Dendritic cell treated with granulocyte-macrophage colony-stimulating factor and Interleukin-4, amounts not matched to agents 40 ng/mL and 50 ng/mL, for 4 days (primary cell): ENCODE results near the gene NEFH.
"Not testable (repeated sequence)": the region's sequence is repeated elsewhere in the genome, so short reads cannot be mapped to it uniquely, and the experiment has no call there.

ENCODE experiments used
- H3K27ac Mint-ChIP-seq: one replicate; pipeline ENCODE4 v1.8.0; 2022; ENCODE audit warnings: mild to moderate bottlenecking, mixed read lengths
- H3K27me3 Mint-ChIP-seq: one replicate; pipeline ENCODE4 v1.8.0; 2022; ENCODE audit warnings: mild to moderate bottlenecking, mixed read lengths
- H3K36me3 Mint-ChIP-seq: one replicate; pipeline ENCODE4 v1.8.0; 2022; ENCODE audit warnings: low read depth, mixed read lengths
- H3K4me1 Mint-ChIP-seq: one replicate; pipeline ENCODE4 v1.8.0; 2022; ENCODE audit warnings: low read depth, mixed read lengths
- H3K4me3 Mint-ChIP-seq: one replicate; pipeline ENCODE4 v1.8.0; 2022; ENCODE audit warnings: mild to moderate bottlenecking, moderate library complexity, mixed read lengths
- H3K9me3 Mint-ChIP-seq: one replicate; pipeline ENCODE4 v1.8.0; 2022; ENCODE audit warnings: mixed read lengths
- intact Hi-C: fragments of 100-400 bp; cut with micrococcal nuclease; formaldehyde crosslinking; loops from one replicate; pipeline ENCODE4 v1.15.0; 2022

Gene NEFH

DNA sequence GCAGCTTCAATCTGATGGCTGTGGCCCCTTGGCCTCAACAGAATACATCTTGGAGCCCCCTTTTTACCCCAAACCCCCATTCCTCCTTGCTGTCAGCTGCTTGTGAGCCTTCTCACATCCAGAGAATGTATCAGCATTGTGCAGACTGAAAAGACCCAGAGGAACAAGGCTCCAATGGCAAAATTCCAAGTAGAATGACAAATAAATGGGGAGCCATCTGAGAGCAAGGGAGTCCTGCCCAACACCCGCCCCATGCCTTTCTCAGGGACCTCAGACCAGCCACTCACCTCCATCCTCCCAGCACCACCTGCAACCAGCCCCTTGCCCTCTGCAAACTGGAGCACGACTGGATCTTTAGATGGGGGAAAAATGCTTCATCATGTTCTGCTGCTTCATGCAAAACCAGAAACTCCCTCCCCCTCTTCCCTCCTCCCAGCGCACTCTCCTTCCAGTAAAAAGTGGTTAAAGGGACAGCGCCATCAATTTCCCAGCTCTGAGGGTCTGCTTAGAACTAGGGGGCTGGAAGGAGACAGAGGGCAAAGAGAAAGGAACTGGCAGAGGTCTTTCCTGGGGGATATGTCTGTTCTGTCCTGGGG is 2.2 kb upstream of the NEFH start:
- H3K4me3 Mint-ChIP-seq = peak overlapping the region; percentile 59
- H3K9me3 Mint-ChIP-seq = no peaks in the 10 kb centered on the region
- peaks cover 72% of the 10 kb centered on the region for H3K27me3 Mint-ChIP-seq
- peaks cover 38% of the 10 kb centered on the region for H3K4me1 Mint-ChIP-seq
- H3K36me3 Mint-ChIP-seq = no peaks in the 10 kb centered on the region
- intact Hi-C loops = loop anchor here (5.0 kb wide), 1 partner anchor 91 kb away; the partner anchor contains the start of gene AP1B1
- H3K27ac Mint-ChIP-seq = peak overlapping the region; percentile 7

DNA sequence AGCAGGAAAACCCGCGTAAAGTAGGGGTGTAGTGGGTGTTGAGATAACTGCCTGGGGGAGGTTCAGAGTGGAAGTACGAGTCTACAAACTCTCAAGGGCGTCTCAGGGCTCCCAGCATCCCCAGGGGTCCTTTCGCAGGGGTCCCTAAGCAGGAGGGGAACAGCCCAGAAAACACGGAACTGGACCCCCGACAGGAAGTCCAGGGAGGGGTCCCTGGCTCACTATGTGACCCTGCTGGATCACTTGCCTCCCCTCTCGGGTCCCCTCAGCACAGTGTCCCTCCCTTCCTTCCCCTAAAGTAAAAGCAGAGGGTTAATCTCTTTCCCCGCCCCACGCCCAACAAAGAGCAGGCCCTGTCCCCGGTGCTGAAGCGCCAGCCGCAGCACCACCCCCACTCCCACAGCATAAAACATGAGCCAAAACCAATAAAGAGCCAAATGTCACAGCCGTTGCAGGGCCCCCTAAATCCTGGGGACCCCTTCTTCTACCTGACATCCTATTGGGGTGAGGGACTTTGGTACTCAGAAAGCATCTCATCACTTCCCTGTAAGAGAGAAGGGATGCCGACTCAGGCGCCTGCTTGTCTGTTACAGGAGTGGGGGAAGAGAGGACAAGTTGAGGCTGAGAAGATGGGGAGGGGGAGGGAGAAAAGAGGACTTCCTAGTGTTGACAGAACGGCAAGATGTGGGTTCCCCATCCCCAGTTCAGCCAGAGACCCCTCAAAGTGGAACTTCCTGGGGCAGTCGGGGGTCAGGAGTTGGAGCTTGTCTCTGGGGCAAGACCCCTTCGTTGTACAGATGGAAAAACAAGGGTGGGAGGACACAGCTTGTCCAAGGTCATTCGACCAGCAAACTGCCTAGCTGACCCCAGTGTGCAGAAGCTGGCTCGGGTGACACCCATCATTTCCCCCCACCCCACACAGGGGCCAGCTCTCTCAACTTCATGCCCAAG is 1.4 kb upstream of the NEFH start:
- Mint-ChIP-seq H3K27me3 (peaks cover 74% of the 10 kb centered on the region), H3K27ac (peak overlapping the region; percentile 7)
- intact Hi-C loops = loop anchor here (5.0 kb wide), 1 partner anchor 91 kb away; the partner anchor contains the start of gene AP1B1

DNA sequence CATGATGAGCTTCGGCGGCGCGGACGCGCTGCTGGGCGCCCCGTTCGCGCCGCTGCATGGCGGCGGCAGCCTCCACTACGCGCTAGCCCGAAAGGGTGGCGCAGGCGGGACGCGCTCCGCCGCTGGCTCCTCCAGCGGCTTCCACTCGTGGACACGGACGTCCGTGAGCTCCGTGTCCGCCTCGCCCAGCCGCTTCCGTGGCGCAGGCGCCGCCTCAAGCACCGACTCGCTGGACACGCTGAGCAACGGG is 169 bp downstream of the NEFH start:
- H3K4me3 Mint-ChIP-seq = peak overlapping the region; percentile 62
- peaks cover 38% of the 10 kb centered on the region for H3K4me1 Mint-ChIP-seq
- H3K27ac Mint-ChIP-seq = no peak overlapping the region
- H3K9me3 Mint-ChIP-seq = no peaks in the 10 kb centered on the region
- intact Hi-C loops = no loop called here
- H3K36me3 Mint-ChIP-seq = no peaks in the 10 kb centered on the region
- peaks cover 71% of the 10 kb centered on the region for H3K27me3 Mint-ChIP-seq

More for the DNA sequence above, 1.4 kb upstream of the NEFH start:
- H3K36me3 Mint-ChIP-seq = no peaks in the 10 kb centered on the region
- peaks cover 38% of the 10 kb centered on the region for H3K4me1 Mint-ChIP-seq
- H3K9me3 Mint-ChIP-seq = no peaks in the 10 kb centered on the region
- peak overlapping the region; percentile 59 for H3K4me3 Mint-ChIP-seq

DNA sequence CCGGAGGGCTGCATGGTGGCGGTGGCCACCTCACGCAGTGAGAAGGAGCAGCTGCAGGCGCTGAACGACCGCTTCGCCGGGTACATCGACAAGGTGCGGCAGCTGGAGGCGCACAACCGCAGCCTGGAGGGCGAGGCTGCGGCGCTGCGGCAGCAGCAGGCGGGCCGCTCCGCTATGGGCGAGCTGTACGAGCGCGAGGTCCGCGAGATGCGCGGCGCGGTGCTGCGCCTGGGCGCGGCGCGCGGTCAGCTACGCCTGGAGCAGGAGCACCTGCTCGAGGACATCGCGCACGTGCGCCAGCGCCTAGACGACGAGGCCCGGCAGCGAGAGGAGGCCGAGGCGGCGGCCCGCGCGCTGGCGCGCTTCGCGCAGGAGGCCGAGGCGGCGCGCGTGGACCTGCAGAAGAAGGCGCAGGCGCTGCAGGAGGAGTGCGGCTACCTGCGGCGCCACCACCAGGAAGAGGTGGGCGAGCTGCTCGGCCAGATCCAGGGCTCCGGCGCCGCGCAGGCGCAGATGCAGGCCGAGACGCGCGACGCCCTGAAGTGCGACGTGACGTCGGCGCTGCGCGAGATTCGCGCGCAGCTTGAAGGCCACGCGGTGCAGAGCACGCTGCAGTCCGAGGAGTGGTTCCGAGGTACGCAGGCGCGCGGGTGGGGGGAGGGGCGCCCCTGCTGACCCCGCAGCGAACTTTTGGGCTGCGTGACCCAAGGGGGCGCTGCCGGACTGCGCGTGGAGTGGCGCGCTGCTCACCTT is 670 bp downstream of the NEFH start:
- Mint-ChIP-seq H3K36me3 (no peaks in the 10 kb centered on the region), H3K27ac (peak overlapping the region; percentile 42), H3K27me3 (peaks cover 67% of the 10 kb centered on the region), H3K4me1 (peaks cover 38% of the 10 kb centered on the region), H3K4me3 (peak overlapping the region; percentile 62), H3K9me3 (no peaks in the 10 kb centered on the region)
- intact Hi-C loops = no loop called here

DNA sequence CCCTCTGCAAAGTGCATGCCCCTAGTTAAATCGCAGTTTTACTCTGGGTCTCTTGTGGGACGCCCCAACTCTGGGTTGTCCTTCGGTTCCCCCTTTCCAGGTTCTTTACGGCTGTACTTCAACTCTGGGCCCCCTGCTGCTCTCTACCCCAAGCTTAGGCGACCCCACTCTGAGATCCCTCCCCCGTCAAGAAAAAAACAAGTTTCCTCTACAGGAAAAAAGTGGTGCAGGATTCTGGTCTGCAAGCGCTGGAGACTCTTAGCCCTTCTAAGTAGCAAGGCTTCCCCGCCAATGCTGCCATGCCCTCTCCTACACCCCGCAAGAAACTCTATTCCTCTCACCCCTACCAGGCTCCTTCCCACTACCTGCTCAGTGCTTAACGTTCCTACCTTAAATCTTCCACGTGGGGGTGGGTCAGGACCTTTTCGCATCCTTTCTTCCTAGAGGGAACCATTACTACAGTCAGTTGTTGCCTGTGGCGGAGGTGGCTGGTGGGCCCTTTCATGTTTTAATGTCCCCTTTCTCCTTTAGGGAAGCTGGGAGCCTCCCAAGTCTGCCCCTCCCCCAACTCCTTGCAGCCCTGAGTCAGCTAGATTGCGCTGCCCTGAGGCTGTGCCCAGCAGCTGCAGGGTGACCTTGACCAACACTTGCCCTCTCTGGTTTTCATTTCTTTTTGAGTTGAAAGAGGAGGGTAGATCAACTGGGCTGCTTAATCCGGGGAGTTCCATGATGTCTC is 1.4 kb downstream of the NEFH start:
- intact Hi-C loops = no loop called here
- peaks cover 60% of the 10 kb centered on the region for H3K27me3 Mint-ChIP-seq
- peaks cover 38% of the 10 kb centered on the region for H3K4me1 Mint-ChIP-seq
- H3K4me3 Mint-ChIP-seq = peak overlapping the region; percentile 62
- peak overlapping the region; percentile 42 for H3K27ac Mint-ChIP-seq
- no peaks in the 10 kb centered on the region for H3K9me3 Mint-ChIP-seq
- H3K36me3 Mint-ChIP-seq = peaks cover 5% of the 10 kb centered on the region

DNA sequence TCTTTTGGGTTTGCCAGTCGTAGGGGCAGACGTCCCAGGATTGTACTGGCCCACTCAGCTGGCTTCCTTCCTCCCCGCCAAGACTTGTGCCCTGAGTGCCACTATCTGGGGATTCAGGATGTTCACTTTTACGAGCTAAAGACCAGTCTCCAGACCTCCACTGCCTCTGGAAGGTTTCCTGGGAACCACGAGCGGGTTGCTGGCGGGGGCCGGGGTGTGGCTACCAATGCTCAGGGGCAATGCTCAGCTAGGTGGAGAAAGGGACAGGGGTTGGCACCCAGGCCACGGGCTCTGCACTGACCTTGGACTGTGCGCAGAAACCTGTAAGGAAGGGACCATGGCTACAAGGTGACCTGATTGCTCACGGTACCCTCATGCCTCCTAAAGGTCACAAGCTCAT is 2.2 kb downstream of the NEFH start:
- Mint-ChIP-seq H3K27ac (peak overlapping the region; percentile 42), H3K36me3 (peaks cover 9% of the 10 kb centered on the region), H3K4me1 (peaks cover 38% of the 10 kb centered on the region), H3K27me3 (peaks cover 56% of the 10 kb centered on the region), H3K9me3 (no peaks in the 10 kb centered on the region), H3K4me3 (no peak overlapping the region)
- intact Hi-C loops = no loop called here

DNA sequence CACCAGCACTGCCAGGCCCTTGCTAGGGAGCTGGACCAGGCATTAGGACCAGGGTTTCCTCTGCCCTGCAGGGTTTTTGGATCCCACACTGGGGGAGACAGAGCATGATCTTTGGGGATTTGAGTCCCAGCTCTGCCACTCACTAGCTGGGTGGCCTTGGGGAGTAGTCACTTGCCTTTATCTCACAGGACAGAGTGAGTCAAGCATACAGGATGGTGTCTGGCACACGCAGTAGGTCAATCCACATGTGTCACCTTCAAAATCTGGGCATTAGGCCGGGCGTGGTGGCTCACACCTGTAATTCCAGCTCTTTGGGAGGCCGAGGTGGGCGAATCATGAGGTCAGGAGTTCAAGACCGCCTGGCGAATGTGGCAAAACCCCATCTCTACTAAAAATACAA is 2.7 kb downstream of the NEFH start:
- Mint-ChIP-seq H3K4me1 (peaks cover 37% of the 10 kb centered on the region), H3K27ac (no peak overlapping the region), H3K9me3 (no peaks in the 10 kb centered on the region), H3K27me3 (peaks cover 53% of the 10 kb centered on the region), H3K36me3 (peaks cover 9% of the 10 kb centered on the region), H3K4me3 (no peak overlapping the region)
- intact Hi-C loops = no loop called here

DNA sequence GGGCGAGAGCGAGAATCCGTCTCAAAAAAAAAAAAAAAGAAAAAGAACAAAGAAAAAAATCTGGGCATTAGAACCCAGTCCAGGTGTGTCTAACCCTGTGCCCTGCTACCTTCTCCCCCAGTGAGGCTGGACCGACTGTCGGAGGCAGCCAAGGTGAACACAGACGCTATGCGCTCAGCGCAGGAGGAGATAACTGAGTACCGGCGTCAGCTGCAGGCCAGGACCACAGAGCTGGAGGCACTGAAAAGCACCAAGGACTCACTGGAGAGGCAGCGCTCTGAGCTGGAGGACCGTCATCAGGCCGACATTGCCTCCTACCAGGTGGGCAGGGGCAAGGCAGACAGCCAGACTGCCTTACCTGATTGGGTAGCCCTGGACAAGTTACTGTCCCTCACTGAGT is 3.2 kb downstream of the NEFH start:
- peaks cover 32% of the 10 kb centered on the region for H3K4me1 Mint-ChIP-seq
- peaks cover 48% of the 10 kb centered on the region for H3K27me3 Mint-ChIP-seq
- H3K36me3 Mint-ChIP-seq = peaks cover 9% of the 10 kb centered on the region
- intact Hi-C loops = no loop called here
- no peak overlapping the region for H3K4me3 Mint-ChIP-seq
- H3K27ac Mint-ChIP-seq = no peak overlapping the region
- H3K9me3 Mint-ChIP-seq = no peaks in the 10 kb centered on the region

DNA sequence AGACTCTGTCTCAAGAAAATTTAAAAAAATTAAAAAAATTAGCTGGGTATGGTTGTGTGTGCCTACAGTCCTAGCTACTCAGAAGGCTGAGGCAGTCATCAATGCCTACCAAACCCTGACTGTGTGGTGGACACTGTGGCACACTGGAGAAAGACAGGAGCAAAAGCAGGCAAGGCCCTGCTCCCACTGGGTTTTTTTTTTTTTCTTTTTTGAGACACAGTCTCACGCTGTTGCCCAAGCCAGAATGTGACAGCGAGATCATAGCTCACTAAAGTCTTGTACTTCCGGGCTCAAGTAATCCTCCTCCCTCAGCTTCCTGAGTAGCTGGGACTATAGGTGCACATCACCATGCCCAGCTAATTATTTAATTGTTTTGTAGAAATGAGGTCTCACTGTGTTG is 4.6 kb downstream of the NEFH start:
- H3K27ac Mint-ChIP-seq = no peak overlapping the region
- H3K36me3 Mint-ChIP-seq = peaks cover 9% of the 10 kb centered on the region
- H3K4me3 Mint-ChIP-seq = no peak overlapping the region
- intact Hi-C loops = no loop called here
- peaks cover 30% of the 10 kb centered on the region for H3K4me1 Mint-ChIP-seq
- H3K27me3 Mint-ChIP-seq = peaks cover 34% of the 10 kb centered on the region
- no peaks in the 10 kb centered on the region for H3K9me3 Mint-ChIP-seq

DNA sequence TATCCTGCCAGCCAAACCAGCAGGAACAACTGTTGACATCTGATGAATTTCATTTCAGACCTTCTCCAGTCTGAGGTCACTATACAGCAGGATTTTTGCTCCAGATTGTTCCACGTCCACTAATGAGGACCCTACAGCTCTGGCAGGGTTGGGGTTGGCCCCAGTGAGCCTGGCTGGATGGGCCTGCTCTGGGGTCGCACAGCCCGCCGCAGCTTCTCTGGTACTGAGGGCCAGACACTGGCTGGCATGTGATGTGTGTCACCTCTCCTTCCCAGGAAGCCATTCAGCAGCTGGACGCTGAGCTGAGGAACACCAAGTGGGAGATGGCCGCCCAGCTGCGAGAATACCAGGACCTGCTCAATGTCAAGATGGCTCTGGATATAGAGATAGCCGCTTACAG is 5.4 kb downstream of the NEFH start:
- Mint-ChIP-seq H3K4me3 (no peak overlapping the region), H3K9me3 (no peaks in the 10 kb centered on the region), H3K4me1 (peaks cover 34% of the 10 kb centered on the region), H3K27ac (no peak overlapping the region), H3K27me3 (peaks cover 26% of the 10 kb centered on the region), H3K36me3 (peaks cover 9% of the 10 kb centered on the region)
- intact Hi-C loops = no loop called here

DNA sequence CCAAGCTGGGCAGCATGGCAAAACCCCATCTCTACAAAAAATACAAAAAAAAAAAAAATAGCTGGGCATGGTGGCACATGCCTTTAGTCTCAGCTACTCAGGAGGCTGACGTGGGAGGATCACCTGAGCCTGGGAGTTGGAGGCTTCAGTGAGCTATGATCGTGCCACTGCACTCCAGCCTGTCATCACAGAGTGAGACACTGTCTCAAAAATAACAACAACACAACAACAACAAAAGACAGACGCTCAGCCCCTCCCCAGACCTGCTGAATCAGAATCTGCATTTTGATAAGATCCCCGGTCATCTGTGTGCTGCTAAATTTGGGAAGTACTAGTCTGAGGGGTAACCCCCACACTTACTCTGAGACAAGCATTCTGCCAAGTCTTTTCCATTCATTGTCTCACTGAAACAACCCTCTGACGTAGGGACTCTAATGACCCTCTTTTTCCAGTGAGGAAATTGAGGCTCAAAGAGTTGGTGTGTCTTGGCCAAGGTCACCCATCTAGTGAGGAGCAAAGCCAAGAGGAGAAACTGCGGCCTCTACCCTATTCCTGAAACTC is 7.5 kb downstream of the NEFH start:
- intact Hi-C loops = no loop called here
- Mint-ChIP-seq H3K27me3 (peaks cover 5% of the 10 kb centered on the region), H3K36me3 (peaks cover 9% of the 10 kb centered on the region), H3K9me3 (no peaks in the 10 kb centered on the region), H3K4me3 (no peak overlapping the region), H3K4me1 (peaks cover 21% of the 10 kb centered on the region), H3K27ac (no peak overlapping the region)

DNA sequence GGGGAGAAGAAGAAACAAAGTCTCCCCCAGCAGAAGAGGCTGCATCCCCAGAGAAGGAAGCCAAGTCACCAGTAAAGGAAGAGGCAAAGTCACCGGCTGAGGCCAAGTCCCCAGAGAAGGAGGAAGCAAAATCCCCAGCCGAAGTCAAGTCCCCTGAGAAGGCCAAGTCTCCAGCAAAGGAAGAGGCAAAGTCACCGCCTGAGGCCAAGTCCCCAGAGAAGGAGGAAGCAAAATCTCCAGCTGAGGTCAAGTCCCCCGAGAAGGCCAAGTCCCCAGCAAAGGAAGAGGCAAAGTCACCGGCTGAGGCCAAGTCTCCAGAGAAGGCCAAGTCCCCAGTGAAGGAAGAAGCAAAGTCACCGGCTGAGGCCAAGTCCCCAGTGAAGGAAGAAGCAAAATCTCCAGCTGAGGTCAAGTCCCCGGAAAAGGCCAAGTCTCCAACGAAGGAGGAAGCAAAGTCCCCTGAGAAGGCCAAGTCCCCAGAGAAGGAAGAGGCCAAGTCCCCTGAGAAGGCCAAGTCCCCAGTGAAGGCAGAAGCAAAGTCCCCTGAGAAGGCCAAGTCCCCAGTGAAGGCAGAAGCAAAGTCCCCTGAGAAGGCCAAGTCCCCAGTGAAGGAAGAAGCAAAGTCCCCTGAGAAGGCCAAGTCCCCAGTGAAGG is 9.2 kb downstream of the NEFH start:
- Mint-ChIP-seq H3K27ac (peak overlapping the region; percentile 86), H3K4me1 (peaks cover 21% of the 10 kb centered on the region)
- intact Hi-C loops, H3K36me3 Mint-ChIP-seq, H3K27me3 Mint-ChIP-seq, H3K9me3 Mint-ChIP-seq, H3K4me3 Mint-ChIP-seq: not testable (repeated sequence)

DNA sequence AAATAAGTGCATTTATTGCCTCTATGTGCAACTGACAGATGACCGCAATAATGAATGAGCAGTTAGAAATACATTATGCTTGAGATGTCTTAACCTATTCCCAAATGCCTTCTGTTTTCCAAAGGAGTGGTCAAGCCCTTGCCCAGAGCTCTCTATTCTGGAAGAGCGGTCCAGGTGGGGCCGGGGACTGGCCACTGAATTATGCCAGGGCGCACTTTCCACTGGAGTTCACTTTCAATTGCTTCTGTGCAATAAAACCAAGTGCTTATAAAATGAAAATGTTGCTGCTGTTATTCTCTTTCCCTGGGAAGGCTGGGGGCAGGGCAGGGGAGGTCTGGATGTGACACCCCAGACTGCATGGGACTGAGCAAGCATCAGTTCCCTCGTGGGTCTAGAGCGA is 11.0 kb downstream of the NEFH start:
- intact Hi-C loops = no loop called here
- Mint-ChIP-seq H3K4me3 (no peak overlapping the region), H3K4me1 (peaks cover 21% of the 10 kb centered on the region), H3K27me3 (no peaks in the 10 kb centered on the region), H3K27ac (no peak overlapping the region), H3K36me3 (peaks cover 23% of the 10 kb centered on the region), H3K9me3 (peaks cover 10% of the 10 kb centered on the region)
